Kasumi-1 (cell line): Measurements from ENCODE around the gene ACOT8.
A peak's percentile ranks its signal among the peaks of the same experiment; 100 is the strongest.
"Not testable (repeated sequence)": the region's sequence is repeated elsewhere in the genome, so short reads cannot be mapped to it uniquely, and the experiment has no call there.

ENCODE experiments used
- DNase-seq, 2 experiments: peaks; one replicate each; lab custom pipeline; 2025; lab: John Stamatoyannopoulos, UW

The ACOT8 gene

GRCh38 chr20:45857114-45857881 is at the start of gene ACOT8, which contains the start of gene ZSWIM3:
Gene ACOT8, minus strand, starts transcription at chr20:45857392. Its CDS starts 77 bp downstream, at chr20:45857315.
Gene ZSWIM3, plus strand, starts transcription at chr20:45857614. Its CDS starts 212 bp downstream, at chr20:45857826.
- peak; percentile 99 for DNase-seq

- no peak for DNase-seq
Measured at GRCh38 chr20:45905505-45906079, 48.4 kb upstream of the ACOT8 start.

- DNase-seq, result no peak
Measured at GRCh38 chr20:45904583-45905504, 47.7 kb upstream of the ACOT8 start.

GRCh38 chr20:45902199-45902701 is 45.1 kb upstream of the ACOT8 start:
- DNase-seq, result no peak

- not testable (repeated sequence) for DNase-seq
Measured at GRCh38 chr20:45901332-45901731, 44.1 kb upstream of the ACOT8 start.

- no peak for DNase-seq
Measured at GRCh38 chr20:45899046-45899835, 42.0 kb upstream of the ACOT8 start.

GRCh38 chr20:45898285-45898684 is 41.1 kb upstream of the ACOT8 start:
- no peak for DNase-seq

- no peak for DNase-seq
Measured at GRCh38 chr20:45897692-45898091, 40.5 kb upstream of the ACOT8 start.

- DNase-seq, result no peak
Measured at GRCh38 chr20:45897289-45897688, 40.1 kb upstream of the ACOT8 start.

- DNase-seq, result no peak
Measured at GRCh38 chr20:45896641-45897161, 39.5 kb upstream of the ACOT8 start.

GRCh38 chr20:45894797-45895196 is 37.6 kb upstream of the ACOT8 start:
- DNase-seq, result no peak

GRCh38 chr20:45893831-45894230 is 36.6 kb upstream of the ACOT8 start:
- DNase-seq, result no peak

GRCh38 chr20:45892828-45893500 is 35.8 kb upstream of the ACOT8 start:
- no peak for DNase-seq

- DNase-seq, result peak in 1 of 2 experiments; percentile 9
Measured at GRCh38 chr20:45892049-45892825, 35.0 kb upstream of the ACOT8 start.

- peak; percentile 81 to 83 for DNase-seq
Measured at GRCh38 chr20:45890985-45891983, 34.1 kb upstream of the ACOT8 start, which contains the start of the genes CTSA and NEURL2. Gene CTSA, plus strand, starts transcription at chr20:45891335. Its CDS starts 234 bp downstream, at chr20:45891569. Gene NEURL2, minus strand, starts transcription at chr20:45891208. Its CDS starts 217 bp downstream, at chr20:45890991.

- DNase-seq, result peak; percentile 43 to 44
Measured at GRCh38 chr20:45890077-45890984, 33.1 kb upstream of the ACOT8 start.

GRCh38 chr20:45888681-45889080 is 31.5 kb upstream of the ACOT8 start:
- DNase-seq, result no peak
